RWPE2 (cell line): Measurements from ENCODE around the gene ZFP90.

ENCODE experiments used
- ATAC-seq: fragments of 200-7000 bp; cut with Tn5 transposase; 3 replicates; pipeline ENCODE4 v1.9.1; 2021; ENCODE audit warnings: low read depth
- DNase-seq: peaks from one replicate; pipeline ENCODE4 v3.0.0-alpha.2; 2020; ENCODE audit warnings: low spot score
- H3K27ac ChIP-seq: fragments of 450-650 bp; 2 replicates; pipeline ENCODE4 v1.5.1; 2017; ENCODE audit warnings: mild to moderate bottlenecking; ENCODE audit not compliant: poor library complexity, severe bottlenecking
- H3K27me3 ChIP-seq: fragments of 250-450 bp; sonication (Bioruptor Pico); 2 replicates; pipeline ENCODE4 v1.5.1; 2021; ENCODE audit warnings: mild to moderate bottlenecking, moderate library complexity; ENCODE audit not compliant: insufficient read depth, poor library complexity, severe bottlenecking
- H3K36me3 ChIP-seq: fragments of 250-450 bp; sonication (Bioruptor Pico); 2 replicates; pipeline ENCODE4 v1.5.1; 2020; ENCODE audit warnings: low read depth, mild to moderate bottlenecking, moderate library complexity
- H3K4me1 ChIP-seq: fragments of 250-450 bp; sonication (Bioruptor Pico); 2 replicates; pipeline ENCODE4 v1.5.1; 2021; ENCODE audit warnings: mild to moderate bottlenecking, moderate library complexity; ENCODE audit not compliant: insufficient read depth, poor library complexity, severe bottlenecking
- H3K4me3 ChIP-seq: fragments of 250-450 bp; sonication (Bioruptor Pico); 2 replicates; pipeline ENCODE4 v1.5.1; 2021; ENCODE audit warnings: mild to moderate bottlenecking, moderate library complexity; ENCODE audit not compliant: severe bottlenecking
- H3K9me3 ChIP-seq: fragments of 250-450 bp; sonication (Bioruptor Pico); 2 replicates; pipeline ENCODE4 v1.5.1; 2021; ENCODE audit warnings: mild to moderate bottlenecking, moderate library complexity; ENCODE audit not compliant: severe bottlenecking
- TF ChIP-seq, protein P1 (sequence below): fragments of 450-650 bp; IDR thresholded peaks from one replicate; pipeline ENCODE4 v1.5.1; 2017; ENCODE audit warnings: mild to moderate bottlenecking, moderate library complexity; ENCODE audit not compliant: poor library complexity, severe bottlenecking

Gene ZFP90

GRCh38 chr16:68512742-68513141, 26.3 kb upstream of the ZFP90 start:
- Histone ChIP-seq H3K9me3 (no peaks in the 10 kb centered on the region), H3K27ac (no peak overlapping the region), H3K36me3 (no peaks in the 10 kb centered on the region), H3K27me3 (peaks cover 12% of the 10 kb centered on the region), H3K4me3 (no peak overlapping the region), H3K4me1 (no peaks in the 10 kb centered on the region)
- TF ChIP-seq, protein P1, sequence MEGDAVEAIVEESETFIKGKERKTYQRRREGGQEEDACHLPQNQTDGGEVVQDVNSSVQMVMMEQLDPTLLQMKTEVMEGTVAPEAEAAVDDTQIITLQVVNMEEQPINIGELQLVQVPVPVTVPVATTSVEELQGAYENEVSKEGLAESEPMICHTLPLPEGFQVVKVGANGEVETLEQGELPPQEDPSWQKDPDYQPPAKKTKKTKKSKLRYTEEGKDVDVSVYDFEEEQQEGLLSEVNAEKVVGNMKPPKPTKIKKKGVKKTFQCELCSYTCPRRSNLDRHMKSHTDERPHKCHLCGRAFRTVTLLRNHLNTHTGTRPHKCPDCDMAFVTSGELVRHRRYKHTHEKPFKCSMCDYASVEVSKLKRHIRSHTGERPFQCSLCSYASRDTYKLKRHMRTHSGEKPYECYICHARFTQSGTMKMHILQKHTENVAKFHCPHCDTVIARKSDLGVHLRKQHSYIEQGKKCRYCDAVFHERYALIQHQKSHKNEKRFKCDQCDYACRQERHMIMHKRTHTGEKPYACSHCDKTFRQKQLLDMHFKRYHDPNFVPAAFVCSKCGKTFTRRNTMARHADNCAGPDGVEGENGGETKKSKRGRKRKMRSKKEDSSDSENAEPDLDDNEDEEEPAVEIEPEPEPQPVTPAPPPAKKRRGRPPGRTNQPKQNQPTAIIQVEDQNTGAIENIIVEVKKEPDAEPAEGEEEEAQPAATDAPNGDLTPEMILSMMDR: no peak
- ATAC-seq: no peak
- no peak for DNase-seq

GRCh38 chr16:68514511-68514910, 24.6 kb upstream of the ZFP90 start:
- DNase-seq (no peak), ATAC-seq (no peak)
- no peaks in the 10 kb centered on the region for H3K9me3 ChIP-seq
- no peak overlapping the region for H3K4me3 ChIP-seq
- H3K27ac ChIP-seq: no peak overlapping the region
- no peaks in the 10 kb centered on the region for H3K4me1 ChIP-seq
- TF ChIP-seq, protein P1: no peak
- peaks cover 5% of the 10 kb centered on the region for H3K27me3 ChIP-seq
- no peaks in the 10 kb centered on the region for H3K36me3 ChIP-seq

DNA sequence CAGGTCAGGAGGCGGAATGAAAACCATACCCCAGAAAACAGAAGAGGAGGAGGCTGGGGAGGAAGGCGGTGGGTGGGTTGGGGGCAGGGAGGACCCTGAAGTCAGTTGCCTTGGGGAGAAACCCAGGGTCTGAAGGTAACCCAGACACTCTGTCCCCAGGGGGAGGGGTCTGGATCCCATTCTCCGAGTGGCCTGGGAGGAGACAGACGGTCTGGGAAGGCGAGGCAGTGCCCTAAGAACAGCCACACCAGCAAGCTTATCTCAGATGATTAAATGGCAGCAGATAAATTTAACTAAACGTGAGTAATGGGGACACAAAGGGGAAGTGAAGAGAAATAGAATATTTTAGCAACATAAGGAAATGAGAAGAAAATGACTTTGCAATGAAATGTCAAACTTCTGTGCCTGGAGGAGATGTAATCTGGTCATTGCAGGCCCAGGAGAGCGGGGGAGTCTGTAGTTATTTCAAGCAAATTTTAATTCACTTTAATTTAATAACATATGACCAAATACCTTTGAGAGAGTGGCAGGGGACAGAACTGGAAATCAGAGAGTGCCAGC, 21.4 kb upstream of the ZFP90 start:
- Histone ChIP-seq H3K36me3 (no peaks in the 10 kb centered on the region), H3K4me1 (no peaks in the 10 kb centered on the region), H3K27ac (no peak overlapping the region), H3K4me3 (no peak overlapping the region), H3K9me3 (no peaks in the 10 kb centered on the region), H3K27me3 (no peaks in the 10 kb centered on the region)
- TF ChIP-seq, protein P1: no peak
- DNase-seq (no peak), ATAC-seq (no peak)

DNA sequence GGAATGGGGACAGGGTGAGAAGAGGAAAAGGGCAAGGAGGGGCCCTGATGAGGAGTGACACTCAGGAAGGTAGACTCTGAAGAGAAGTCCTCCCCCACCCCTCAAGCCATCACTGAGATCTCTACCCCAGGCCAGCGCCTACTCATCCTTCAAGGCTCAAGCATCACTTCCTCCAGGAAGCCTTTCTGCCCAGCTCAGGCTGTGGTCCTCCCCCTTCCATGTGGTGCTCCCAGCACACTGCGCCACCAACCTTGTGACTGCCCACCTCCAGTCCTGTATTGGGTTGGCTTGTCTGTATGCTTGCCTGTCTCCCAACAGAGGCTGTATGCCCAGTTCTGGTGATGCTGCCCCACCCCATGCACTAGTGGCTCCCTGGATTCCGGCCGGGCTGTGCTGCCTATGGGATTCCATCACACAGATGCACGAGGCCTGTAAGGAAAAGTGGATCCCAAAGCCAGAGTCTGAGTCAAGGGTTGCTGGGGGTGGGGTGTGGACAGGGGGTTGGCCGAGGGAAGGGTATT, 19.8 kb upstream of the ZFP90 start:
- no peak for ATAC-seq
- no peaks in the 10 kb centered on the region for H3K4me1 ChIP-seq
- TF ChIP-seq, protein P1: no peak

DNA sequence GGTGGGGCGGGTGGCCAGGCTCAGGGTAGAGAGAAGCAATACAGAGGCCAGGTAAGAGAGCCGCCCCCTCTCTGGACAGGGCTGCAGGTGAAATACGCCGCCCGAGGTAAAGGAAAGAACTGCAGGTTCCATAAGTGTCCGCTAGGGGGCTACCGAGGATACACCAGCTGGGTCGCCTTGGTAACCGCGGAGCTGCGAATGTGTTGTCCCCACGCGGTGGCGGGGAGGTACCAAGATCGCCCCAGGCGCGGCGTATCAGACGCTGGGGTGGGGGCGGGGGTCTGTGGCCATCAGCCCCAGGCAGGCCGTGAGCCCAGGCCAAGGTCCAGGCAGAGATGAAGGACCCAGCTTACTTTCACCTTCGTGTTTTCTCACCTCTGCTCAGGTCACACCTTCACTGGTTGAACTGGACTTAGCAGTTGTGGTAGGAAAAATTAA, 18.4 kb upstream of the ZFP90 start:
- H3K4me1 ChIP-seq: no peaks in the 10 kb centered on the region
- H3K4me3 ChIP-seq: peak overlapping the region; percentile 12
- H3K27me3 ChIP-seq: no peaks in the 10 kb centered on the region
- H3K36me3 ChIP-seq: no peaks in the 10 kb centered on the region
- H3K27ac ChIP-seq: no peak overlapping the region
- ATAC-seq: peak; percentile 83
- H3K9me3 ChIP-seq: no peaks in the 10 kb centered on the region
- DNase-seq: peak; percentile 83
- TF ChIP-seq, protein P1: peak; percentile 95

More for the DNA sequence above, 19.8 kb upstream of the ZFP90 start:
- H3K36me3 ChIP-seq: no peaks in the 10 kb centered on the region
- no peak for DNase-seq
- H3K27me3 ChIP-seq: no peaks in the 10 kb centered on the region
- no peak overlapping the region for H3K4me3 ChIP-seq
- H3K27ac ChIP-seq: no peak overlapping the region
- H3K9me3 ChIP-seq: no peaks in the 10 kb centered on the region
